Activated CD8-positive, alpha-beta memory T cell treated with anti-CD3 and anti-CD28 coated beads, Interleukin-2, amount 50 U/mL, for 4 hours (primary cell): ENCODE measurements around the gene COMMD4.
"Not testable (repeated sequence)": the region's sequence is repeated elsewhere in the genome, so short reads cannot be mapped to it uniquely, and the experiment has no call there.

Experiments
- DNase-seq: peaks from one replicate; pipeline ENCODE4 v3.0.0-alpha.2; 2020

Gene COMMD4

GRCh38 chr15:75383986-75384385 is 48.1 kb downstream of the COMMD4 start:
- not testable (repeated sequence) for DNase-seq
